ENCODE data around the gene RTKN2.
A peak's percentile ranks its signal among the peaks of the same experiment; 100 is the strongest.

RTKN2 gene

GRCh38 chr10:62172465-62172864, 96.2 kb downstream of the RTKN2 start:
- DNase-seq (ENCODE audit: low spot score): no peak

GRCh38 chr10:62171791-62172190, 96.9 kb downstream of the RTKN2 start:
- DNase-seq (ENCODE audit: low spot score): no peak

GRCh38 chr10:62170732-62171131, 97.9 kb downstream of the RTKN2 start:
- no peak for DNase-seq (ENCODE audit: low spot score)

DNA sequence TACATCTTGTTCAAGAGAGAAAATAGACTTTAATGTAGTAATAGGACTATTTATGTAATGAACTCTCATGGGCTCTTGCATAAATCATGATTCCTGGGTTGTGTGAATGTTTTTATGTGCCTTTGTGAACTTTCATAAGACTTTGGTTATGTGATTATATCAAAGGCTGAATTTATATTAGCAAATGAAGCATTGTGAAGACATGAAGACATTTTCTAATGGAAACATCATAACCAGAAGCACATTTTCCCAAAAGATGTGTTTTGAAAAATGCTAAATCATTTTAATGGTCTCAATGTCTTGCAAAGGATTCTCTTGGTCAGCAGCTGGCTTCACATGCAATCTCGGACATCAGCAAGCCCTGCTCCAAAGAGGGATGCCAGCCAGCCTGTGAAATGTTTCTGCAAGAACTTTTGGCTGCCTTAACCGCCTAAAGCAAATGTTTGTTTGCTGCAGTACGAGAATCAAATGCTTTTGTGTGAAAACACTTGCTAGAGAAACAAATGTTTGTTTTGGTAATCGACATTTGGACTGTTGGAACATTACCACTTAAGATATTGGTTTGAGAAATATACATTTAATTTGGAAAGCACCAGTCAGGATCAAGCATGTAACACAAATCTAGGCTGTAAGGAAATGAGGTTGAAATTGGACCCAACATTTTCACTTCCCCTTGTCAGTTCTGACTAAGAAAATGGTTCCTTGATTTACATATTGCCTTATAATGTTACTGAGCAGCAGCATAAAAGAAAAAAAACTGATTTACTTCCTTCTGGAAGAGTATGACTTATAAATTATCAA, 102.1 kb downstream of the RTKN2 start:
- DNase-seq (ENCODE audit: low spot score): peak; percentile 39

DNA sequence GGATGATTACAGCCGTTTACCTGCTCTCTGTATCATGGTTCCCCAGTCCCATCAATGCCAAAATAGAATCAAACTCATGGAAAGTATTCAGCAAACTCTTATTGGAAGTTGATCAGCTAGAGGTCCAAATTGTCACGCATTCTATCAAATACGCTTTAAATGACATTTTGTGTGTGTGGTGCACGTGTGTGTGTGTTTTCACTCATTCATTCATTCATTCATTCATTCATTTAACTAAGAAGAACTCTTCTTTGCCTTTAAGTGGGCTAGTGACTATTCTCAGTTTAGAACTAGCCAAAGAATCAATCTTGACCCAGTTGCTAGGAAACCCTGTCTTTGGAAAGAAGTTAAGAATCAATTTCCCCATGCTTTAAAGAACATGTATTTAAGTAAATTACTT, 102.8 kb downstream of the RTKN2 start:
- DNase-seq (ENCODE audit: low spot score): no peak

DNA sequence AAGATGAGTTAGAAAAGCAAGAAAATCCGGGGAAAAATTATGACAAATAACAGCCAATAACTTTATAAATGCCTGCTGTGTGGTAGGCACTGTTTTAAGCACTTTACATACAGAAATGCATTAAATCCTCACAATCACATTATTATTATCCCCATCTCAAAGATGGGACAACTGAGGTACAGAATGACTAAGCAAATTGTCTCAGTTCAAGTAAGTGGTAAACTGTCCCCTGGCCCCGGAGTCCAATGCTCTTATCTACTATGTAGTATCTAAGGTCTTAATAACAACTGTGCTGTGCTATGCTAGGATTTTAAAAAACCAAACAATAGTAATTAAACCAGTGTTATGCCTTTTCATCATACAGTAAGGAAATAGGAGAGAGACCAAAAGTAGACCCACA, 105.6 kb downstream of the RTKN2 start:
- no peak for DNase-seq (ENCODE audit: low spot score)

DNA sequence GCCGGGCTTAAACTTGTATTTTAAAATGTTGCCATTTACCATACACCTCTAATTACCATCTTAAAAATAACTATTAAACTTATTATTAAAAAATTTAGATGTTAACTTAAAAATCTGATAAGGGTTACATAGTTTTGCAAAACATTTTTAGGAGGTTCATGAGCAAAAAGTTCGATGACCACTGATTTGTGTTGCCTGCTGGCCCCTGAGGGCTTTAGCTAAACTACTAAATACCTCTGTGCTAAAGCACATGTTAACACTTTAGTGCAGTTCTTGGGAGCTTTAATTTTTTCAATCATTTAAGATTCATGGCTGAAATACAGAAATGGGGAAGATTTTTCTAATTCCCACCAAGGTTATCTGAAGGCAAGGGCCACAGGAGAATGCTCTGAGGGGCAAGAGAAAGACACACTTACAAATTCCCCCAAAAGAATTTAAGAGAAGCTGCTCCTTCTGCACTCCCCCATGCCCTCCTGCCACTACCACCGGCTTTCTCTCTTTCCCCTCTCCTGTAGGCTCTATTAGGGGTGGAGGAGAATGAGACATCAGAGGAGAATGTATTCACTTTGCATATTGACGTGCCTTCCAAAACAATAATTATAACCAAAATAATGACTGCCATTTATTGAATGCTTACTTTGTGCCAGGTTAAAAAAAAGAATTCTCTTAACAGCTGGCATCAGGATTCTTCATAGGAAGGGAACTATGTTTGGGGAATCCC, 106.2 kb downstream of the RTKN2 start:
- no peak for DNase-seq (ENCODE audit: low spot score)

DNA sequence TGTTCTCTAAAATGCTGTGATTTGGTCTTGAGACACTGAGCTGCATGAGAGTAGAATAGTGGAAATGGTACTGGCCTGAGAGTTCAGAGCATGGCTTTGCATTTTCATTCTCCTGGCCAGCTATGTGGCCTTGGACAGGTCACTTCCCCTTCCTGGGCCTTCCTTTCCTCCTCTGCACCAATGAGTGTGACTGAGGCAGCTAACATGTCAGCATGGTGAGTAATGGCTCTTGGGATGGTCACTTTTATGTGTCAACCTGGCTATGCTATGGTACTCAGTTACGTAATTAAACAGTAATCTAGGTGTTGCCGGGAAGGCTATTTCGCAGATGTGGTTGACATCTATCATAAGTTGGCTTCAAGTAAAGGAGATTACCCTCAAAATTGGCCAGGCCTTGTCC, 109.3 kb downstream of the RTKN2 start:
- no peak for DNase-seq (ENCODE audit: low spot score)

GRCh38 chr10:62157601-62158000, 111.0 kb downstream of the RTKN2 start:
- no peak for DNase-seq (ENCODE audit: low spot score)

GRCh38 chr10:62155054-62155680, 113.5 kb downstream of the RTKN2 start:
- no peak for DNase-seq (ENCODE audit: low spot score)

GRCh38 chr10:62154231-62154630, 114.4 kb downstream of the RTKN2 start:
- DNase-seq (ENCODE audit: low spot score): no peak

DNA sequence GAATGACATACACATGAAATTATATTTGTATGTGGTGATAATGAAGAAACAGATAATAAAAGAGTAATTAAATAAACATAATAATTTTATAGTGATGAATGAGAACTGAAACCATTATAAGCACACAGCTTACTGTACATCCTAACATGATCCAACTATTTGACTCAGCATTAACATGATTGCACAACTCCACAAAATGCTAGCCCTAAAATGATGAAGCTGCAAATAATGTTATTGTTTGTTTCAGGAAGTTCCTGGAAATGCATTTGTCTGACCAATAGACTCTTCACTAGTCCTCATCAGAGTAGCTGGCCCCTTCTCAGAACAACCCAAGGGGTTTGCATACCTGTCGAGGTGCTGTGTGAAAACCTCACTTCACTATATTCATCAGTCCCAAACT, 115.5 kb downstream of the RTKN2 start:
- DNase-seq (ENCODE audit: low spot score): peak; percentile 31

GRCh38 chr10:62149621-62150020, 119.0 kb downstream of the RTKN2 start:
- no peak for DNase-seq (ENCODE audit: low spot score)

DNA sequence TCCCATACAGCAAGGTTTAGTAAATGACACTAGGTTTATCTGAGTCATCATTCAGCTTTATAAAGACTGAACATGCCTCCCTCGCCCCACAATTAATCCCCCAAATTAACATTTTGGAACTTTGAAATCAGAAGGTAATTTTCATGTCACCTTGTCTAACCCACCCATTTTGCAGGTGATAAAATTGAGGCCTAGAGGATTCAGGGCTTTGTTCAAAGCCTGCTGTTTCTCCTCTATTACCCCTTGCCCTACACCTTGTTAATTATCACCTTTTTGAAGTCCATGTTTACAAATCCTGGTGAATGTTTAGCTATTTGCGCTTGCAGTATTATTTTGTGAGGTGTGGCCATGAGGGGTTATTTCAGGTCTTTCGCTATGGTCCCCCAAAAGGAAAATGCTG, 120.5 kb downstream of the RTKN2 start:
- no peak for DNase-seq (ENCODE audit: low spot score)

GRCh38 chr10:62147425-62147824, 121.2 kb downstream of the RTKN2 start:
- DNase-seq (ENCODE audit: low spot score): no peak

DNA sequence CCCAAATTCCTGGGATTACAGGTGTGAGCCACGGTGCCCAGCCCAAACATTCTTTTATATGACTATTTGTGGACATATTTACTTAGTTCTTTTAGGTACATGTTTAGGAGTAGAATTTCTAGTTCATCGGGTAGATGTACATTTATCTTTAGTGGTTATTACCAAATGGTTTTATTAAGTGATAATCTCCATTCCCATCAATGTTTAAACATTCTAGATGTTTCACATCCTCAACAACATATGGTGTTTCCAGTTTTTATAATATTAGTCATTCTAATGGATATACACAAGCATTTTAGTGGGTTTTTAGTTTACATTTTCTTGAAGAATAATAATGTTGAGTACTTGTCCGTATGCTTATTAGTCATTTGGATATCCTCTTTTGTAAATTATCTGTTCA, 131.7 kb downstream of the RTKN2 start:
- DNase-seq (ENCODE audit: low spot score): no peak

DNA sequence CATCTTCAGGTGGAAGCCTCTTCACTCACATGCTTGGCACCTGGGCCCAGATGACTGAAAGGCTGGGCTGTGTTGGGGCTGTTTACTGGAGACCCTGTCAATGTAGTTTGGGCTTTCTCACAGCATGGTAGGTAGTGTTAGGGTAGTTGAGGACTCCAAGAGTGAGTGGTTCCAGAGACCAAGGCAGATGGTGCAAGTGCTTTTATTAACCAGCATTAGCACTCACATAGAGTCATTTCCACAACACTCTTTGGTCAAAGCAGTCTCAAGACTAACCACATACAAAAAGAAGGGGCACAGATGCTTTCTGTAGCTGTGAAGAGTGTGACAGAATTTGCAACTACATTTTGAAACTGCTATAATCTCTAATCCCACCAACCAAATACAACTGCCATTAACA, 135.0 kb downstream of the RTKN2 start:
- DNase-seq (ENCODE audit: low spot score): no peak
